Nasal cavity respiratory epithelium epithelial cell of viscerocranial mucosa (primary cell): ENCODE data around the gene PTPRH. TPM values are rescaled to one million over a fixed set of nuclear protein-coding genes. Genes with fewer than 3 reads are reported as not detected.

Experiments
- total RNA-seq: library from RNA; depleted of rRNA; stranded (reverse); fragments of >200 nt; gene quantifications from 2 replicates; pipeline ENCODE4 v1.2.3, GENCODE V29; 2014

The PTPRH gene
- 0.68 and 1.00 TPM in 2 replicates for total RNA-seq

GRCh38 chr19:55208880-55209692 is at the start of gene PTPRH:
Gene PTPRH, minus strand, starts transcription at chr19:55209501. Its CDS starts 68 bp downstream, at chr19:55209433.

GRCh38 chr19:55228403-55229031 is 19.2 kb upstream of the PTPRH start, which contains the start of gene TMEM86B:
Gene TMEM86B, minus strand, starts transcription at chr19:55228763. Its CDS starts 22 bp downstream, at chr19:55228741.

GRCh38 chr19:55179606-55180484 is 29.5 kb downstream of the PTPRH start, which contains the start of gene SYT5:
Gene SYT5, minus strand, starts transcription at chr19:55180289. Its CDS starts 1,248 bp downstream, at chr19:55179041.

GRCh38 chr19:55166530-55167268 is 42.6 kb downstream of the PTPRH start, which contains the start of gene DNAAF3:
Gene DNAAF3, minus strand, starts transcription at chr19:55166613. Its CDS starts 200 bp downstream, at chr19:55166413.

GRCh38 chr19:55157064-55157908 is 52.0 kb downstream of the PTPRH start, which contains the start of gene TNNI3:
Gene TNNI3, minus strand, starts transcription at chr19:55157732. Its CDS starts 143 bp downstream, at chr19:55157589.

GRCh38 chr19:55149078-55150003 is 60.0 kb downstream of the PTPRH start, which contains the start of gene TNNT1:
Gene TNNT1, minus strand, starts transcription at chr19:55149206. Its CDS starts 2,049 bp downstream, at chr19:55147157.

Other genes starting within 250 kb of the PTPRH start
- 10.3 and 16.2 TPM in 2 replicates for gene NLRP2, start 243.1 kb downstream of the PTPRH start, total RNA-seq
- 0.07 TPM in 1 of 2 replicates, not detected in the other for gene GP6, start 171.2 kb downstream of the PTPRH start, total RNA-seq
- 33.3 and 35.5 TPM in 2 replicates for gene RDH13, start 146.4 kb downstream of the PTPRH start, total RNA-seq
- gene EPS8L1, start 133.6 kb downstream of the PTPRH start, total RNA-seq, result 96.7 and 104 TPM in 2 replicates
- gene PPP1R12C, start 91.9 kb downstream of the PTPRH start, total RNA-seq, result 23.9 and 28.3 TPM in 2 replicates
- 23.2 and 27.6 TPM in 2 replicates for gene TNNT1, start 60.3 kb downstream of the PTPRH start, total RNA-seq
- 0.21 and 0.34 TPM in 2 replicates for gene TNNI3, start 51.8 kb downstream of the PTPRH start, total RNA-seq
- gene DNAAF3, start 42.9 kb downstream of the PTPRH start, total RNA-seq, result 0.34 and 0.43 TPM in 2 replicates
- not detected in 2 replicates for gene SYT5, start 29.2 kb downstream of the PTPRH start, total RNA-seq
- gene TMEM86B, start 19.3 kb upstream of the PTPRH start, total RNA-seq, result 0.68 and 2.0 TPM in 2 replicates
- 24.9 and 64.2 TPM in 2 replicates for gene PPP6R1, start 49.5 kb upstream of the PTPRH start, total RNA-seq
- 32.8 and 33.6 TPM in 2 replicates for gene HSPBP1, start 70.6 kb upstream of the PTPRH start, total RNA-seq
- 0.34 and 0.43 TPM in 2 replicates for gene BRSK1, start 74.5 kb upstream of the PTPRH start, total RNA-seq
- not detected in 2 replicates for gene TMEM150B, start 115.8 kb upstream of the PTPRH start, total RNA-seq
- 6.1 and 6.2 TPM in 2 replicates for gene KMT5C, start 130.4 kb upstream of the PTPRH start, total RNA-seq
- 0.34 and 0.43 TPM in 2 replicates for gene COX6B2, start 145.2 kb upstream of the PTPRH start, total RNA-seq
- not detected in 2 replicates for gene GARIN5B, start 153.8 kb upstream of the PTPRH start, total RNA-seq
- 0.34 and 1.6 TPM in 2 replicates for gene IL11, start 161.0 kb upstream of the PTPRH start, total RNA-seq
- gene TMEM190, start 167.3 kb upstream of the PTPRH start, total RNA-seq, result not detected in 2 replicates
- 2.3 and 4.4 TPM in 2 replicates for gene TMEM238, start 174.8 kb upstream of the PTPRH start, total RNA-seq
- 216 and 276 TPM in 2 replicates for gene RPL28, start 176.4 kb upstream of the PTPRH start, total RNA-seq
- 26.8 and 37.9 TPM in 2 replicates for gene UBE2S, start 198.3 kb upstream of the PTPRH start, total RNA-seq
- not detected in 2 replicates for gene SHISA7, start 233.8 kb upstream of the PTPRH start, total RNA-seq